K562 (cell line): ENCODE measurements around the gene CNTN5. TPM values are rescaled to one million over a fixed set of nuclear protein-coding genes. Genes with fewer than 3 reads are reported as not detected.

Source experiments
- ATAC-seq: fragments of 200-7000 bp; cut with Tn5 transposase; 3 replicates; pipeline ENCODE4 v1.9.1; 2020; ENCODE audit warnings: moderate library complexity
- BruUV-seq: library from RNA; stranded (reverse); fragments of 400-500 nt; replicated peaks from 2 replicates; lab custom pipeline; 2021; lab: Mats Ljungman, UMichigan
- CTCF ChIA-PET: fragments of 300-600 bp; formaldehyde crosslinking; extraction: SDS; loops from one replicate; lab custom pipeline; 2021; ENCODE audit warnings: low intra/inter-chr PET ratio; lab: Yijun Ruan, JAX
- POLR2A ChIA-PET: fragments of 300-600, 350-650 bp; sonication (Branson Sonifier 250); formaldehyde crosslinking; extraction: SDS; loops from one replicate; lab custom pipeline; 2021; ENCODE audit warnings: antibody characterized with exemption, inconsistent platforms; lab: Yijun Ruan, JAX
- DNase-seq, 4 experiments: peaks; one replicate each; pipeline versions ENCODE4 v3.0.0 to v3.0.0-alpha.2; 2011 to 2018; ENCODE audit warnings: low spot score in 3 of 4, mixed read lengths in 3 of 4; ENCODE audit errors: extremely low read depth in 1 of 4
- FAIRE-seq: peaks from 2 replicates; lab custom pipeline; 2011; peaks lifted over from hg19 to GRCh38; lab: Jason Lieb, UNC
- H2AFZ ChIP-seq: 2 replicates; pipeline ENCODE4 v1.6.0; 2011; ENCODE audit warnings: low read depth, low read length, control low read depth, inconsistent platforms
- H3K27ac ChIP-seq: fragments of 200-600 bp; 3 replicates; pipeline ENCODE4 v1.8.0; 2011; ENCODE audit warnings: low read depth, mild to moderate bottlenecking, control low read depth, inconsistent platforms, low read length, moderate library complexity, mixed read lengths; ENCODE audit errors: extremely low read depth
- H3K27me3 ChIP-seq, 2 experiments: fragments of 300-600 bp in 1 of 2; 2 replicates in 1 of 2; 3 replicates in 1 of 2; pipeline versions ENCODE4 v1.6.0 to v1.8.0; 2011; ENCODE audit warnings: inconsistent platforms in 2 of 2, low read length in 2 of 2, mild to moderate bottlenecking in 1 of 2, mixed read lengths in 1 of 2, moderate library complexity in 1 of 2; ENCODE audit not compliant: control insufficient read depth in 2 of 2, insufficient read depth in 2 of 2
- H3K36me3 ChIP-seq: fragments of 300-600 bp; 3 replicates; pipeline ENCODE4 v1.8.0; 2011; ENCODE audit warnings: mild to moderate bottlenecking, low read length, inconsistent platforms; ENCODE audit not compliant: control insufficient read depth, insufficient read depth
- H3K4me1 ChIP-seq, 2 experiments: fragments of 200-600 bp in 1 of 2; replicated peaks in 1 of 2; 2 replicates in 1 of 2; 3 replicates in 1 of 2; pipeline versions ENCODE4 v1.5.1 to v1.8.0; 2011; ENCODE audit warnings: inconsistent platforms in 2 of 2, low read length in 2 of 2, mild to moderate bottlenecking in 1 of 2, mixed read lengths in 1 of 2, moderate library complexity in 1 of 2; ENCODE audit not compliant: control insufficient read depth in 2 of 2, insufficient read depth in 2 of 2
- H3K4me2 ChIP-seq: 2 replicates; pipeline ENCODE4 v1.6.1; 2011; ENCODE audit warnings: low read length, control low read depth, inconsistent platforms, mixed read lengths; ENCODE audit not compliant: insufficient read depth
- H3K4me3 ChIP-seq: fragments of 200-600 bp; sonication (generic), shearing (Covaris generic); 2 replicates; pipeline ENCODE4 v1.5.1; 2016; ENCODE audit warnings: control low read depth, inconsistent platforms
- H3K79me2 ChIP-seq: fragments of 200-600 bp; 3 replicates; pipeline ENCODE4 v1.8.0; 2011; ENCODE audit warnings: low read length, inconsistent platforms; ENCODE audit not compliant: control insufficient read depth, insufficient read depth
- H3K9ac ChIP-seq, 2 experiments: 2 replicates each; pipeline versions ENCODE4 v1.6.0 to v1.6.1; 2011; ENCODE audit warnings: low read depth in 2 of 2, low read length in 2 of 2, control low read depth in 1 of 2, inconsistent platforms in 1 of 2, mild to moderate bottlenecking in 1 of 2, mixed read lengths in 1 of 2; ENCODE audit not compliant: insufficient read depth in 1 of 2
- H3K9me1 ChIP-seq: one replicate; pipeline ENCODE4 v1.6.0; 2011; ENCODE audit warnings: inconsistent platforms, mild to moderate bottlenecking, low read length, moderate library complexity; ENCODE audit not compliant: control insufficient read depth, insufficient read depth
- H3K9me3 ChIP-seq: replicated peaks from 2 replicates; pipeline ENCODE4 v1.5.1; 2011; ENCODE audit warnings: low read depth, low read length, inconsistent platforms; ENCODE audit not compliant: control insufficient read depth, insufficient read depth
- H4K20me1 ChIP-seq: replicated peaks from 2 replicates; pipeline ENCODE4 v1.6.1; 2011; ENCODE audit warnings: low read length, inconsistent platforms, mixed read lengths; ENCODE audit not compliant: control insufficient read depth, insufficient read depth
- CREBBP ChIP-seq: IDR thresholded peaks from one replicate; pipeline ENCODE4 v1.6.1; 2012; ENCODE audit warnings: low read depth, mild to moderate bottlenecking, control low read depth, inconsistent platforms, low read length
- CREM ChIP-seq: IDR thresholded peaks from 2 replicates; pipeline ENCODE4 v1.6.1; 2014; ENCODE audit warnings: antibody characterized with exemption, low read depth
- ELF4 ChIP-seq: fragments of 450-650 bp; formaldehyde crosslinking; IDR thresholded peaks from 2 replicates; pipeline ENCODE4 v1.4.0; 2022; ENCODE audit warnings: missing genetic modification characterization
- GTF2F1 ChIP-seq: IDR thresholded peaks from 2 replicates; pipeline ENCODE4 v1.6.1; 2011; ENCODE audit warnings: low read depth, low read length, improper control_type of control experiment
- HBP1 ChIP-seq: fragments of 450-650 bp; formaldehyde crosslinking; IDR thresholded peaks from 2 replicates; pipeline ENCODE4 v1.4.0; 2022; ENCODE audit warnings: missing genetic modification characterization
- LARP7 ChIP-seq: fragments of 450-650 bp; IDR thresholded peaks from 2 replicates; pipeline ENCODE4 v1.6.1; 2016
- NELFE ChIP-seq: IDR thresholded peaks from 2 replicates; pipeline ENCODE4 v1.6.1; 2011; ENCODE audit warnings: mild to moderate bottlenecking; ENCODE audit not compliant: insufficient read depth, insufficient read length
- ZFPM2 ChIP-seq: fragments of 250-450 bp; sonication (Bioruptor Pico); IDR thresholded peaks from 2 replicates; pipeline ENCODE4 v1.5.1; 2022; ENCODE audit warnings: mild to moderate bottlenecking
- ZSCAN32 ChIP-seq: fragments of 450-650 bp; formaldehyde crosslinking; IDR thresholded peaks from 2 replicates; pipeline ENCODE4 v1.4.0; 2020; ENCODE audit warnings: mild to moderate bottlenecking, moderate library complexity
- WGBS: fragments of 100-300 bp; shearing (Covaris generic); methylation state at CpG from one replicate; pipeline ENCODE4 v1.1.6; 2016; ENCODE audit warnings: low coverage, mixed read lengths; ENCODE audit not compliant: insufficient coverage; ENCODE audit errors: missing lambda C conversion rate; 5-methylcytosine and 5-hydroxymethylcytosine counted together
- in situ Hi-C: fragments of 300-500 bp; cut with MboI; formaldehyde crosslinking; loops from 4 replicates; pipeline ENCODE4 v1.15.0; 2018; ENCODE audit warnings: inconsistent platforms, mixed read lengths
- intact Hi-C: fragments of 100-400 bp; cut with micrococcal nuclease; formaldehyde crosslinking; loops from 2 replicates; pipeline ENCODE4 v1.14.2; 2022
- polyA plus RNA-seq, 8 experiments: library from polyadenylated mRNA; depleted of rRNA in 4 of 8; stranded (reverse) in 5 of 8; unstranded in 3 of 8; fragments of >200 nt; fragmentation: Nextera tagmentation in 2 of 8; fragmentation: Illumina TruSeq in 1 of 8; extraction: Ambion mirVana in 2 of 8; extraction: Trizol in 1 of 8; gene quantifications; 2 replicates each; pipeline versions ENCODE4 v1.2.1 to v1.2.3, GENCODE V29; 2011 to 2014; ENCODE audit warnings: inconsistent platforms in 1 of 8, missing spikeins in 1 of 8
- total RNA-seq, 7 experiments: library from RNA; depleted of rRNA in 6 of 7; stranded (reverse); fragments of >200 nt in 6 of 7; fragmentation: Illumina TruSeq in 2 of 7; extraction: Trizol in 2 of 7; gene quantifications; 2 replicates each; pipeline versions ENCODE4 v1.2.1 to v1.2.3, GENCODE V29; 2011 to 2021; ENCODE audit warnings: low replicate concordance in 1 of 7
- TF ChIP-seq, protein P1 (sequence below): fragments of 450-650 bp; formaldehyde crosslinking; conservative IDR thresholded peaks from 2 replicates; pipeline ENCODE4 v1.4.0; 2022; ENCODE audit warnings: mild to moderate bottlenecking, missing genetic modification characterization
- TF ChIP-seq, protein P2 (sequence below): fragments of 250-450 bp; sonication (Bioruptor Pico); IDR thresholded peaks from 2 replicates; pipeline ENCODE4 v1.5.0; 2020; ENCODE audit warnings: mild to moderate bottlenecking, borderline replicate concordance
- TF ChIP-seq, protein P3 (sequence below): fragments of 450-650 bp; IDR thresholded peaks from 2 replicates; pipeline ENCODE4 v1.6.1; 2016; ENCODE audit warnings: mild to moderate bottlenecking

The CNTN5 gene
- total and polyA plus RNA-seq, 9 of the 15 experiments (the other 6 are each of a cell fraction or from before 2014, with no cell fraction given), result 0.03 TPM; not detected in 8

- H3K9ac ChIP-seq, result no peak overlapping the region
- H2AFZ ChIP-seq, result no peak overlapping the region
- H3K27ac ChIP-seq, result no peak overlapping the region
- intact Hi-C loops (no loop called here), in situ Hi-C loops (no loop called here)
- H3K27me3 ChIP-seq, result no peaks in the 10 kb centered on the region
- 0% methylated on average over 1 of the region's 1 CpG for WGBS
- H3K79me2 ChIP-seq, result no peaks in the 10 kb centered on the region
- no peaks in the 10 kb centered on the region for H3K9me1 ChIP-seq
- FAIRE-seq, result no peak
- H3K4me2 ChIP-seq, result no peak overlapping the region
- no peaks in the 10 kb centered on the region for H3K4me1 ChIP-seq
- ChIA-PET POLR2A (no interaction called here), CTCF (no interaction called here)
- no peak for TF ChIP-seq CREM
- TF ChIP-seq NELFE, result no peak
- TF ChIP-seq, protein P1, sequence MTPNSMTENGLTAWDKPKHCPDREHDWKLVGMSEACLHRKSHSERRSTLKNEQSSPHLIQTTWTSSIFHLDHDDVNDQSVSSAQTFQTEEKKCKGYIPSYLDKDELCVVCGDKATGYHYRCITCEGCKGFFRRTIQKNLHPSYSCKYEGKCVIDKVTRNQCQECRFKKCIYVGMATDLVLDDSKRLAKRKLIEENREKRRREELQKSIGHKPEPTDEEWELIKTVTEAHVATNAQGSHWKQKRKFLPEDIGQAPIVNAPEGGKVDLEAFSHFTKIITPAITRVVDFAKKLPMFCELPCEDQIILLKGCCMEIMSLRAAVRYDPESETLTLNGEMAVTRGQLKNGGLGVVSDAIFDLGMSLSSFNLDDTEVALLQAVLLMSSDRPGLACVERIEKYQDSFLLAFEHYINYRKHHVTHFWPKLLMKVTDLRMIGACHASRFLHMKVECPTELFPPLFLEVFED (CRISPR knock-in tag), result no peak
- TF ChIP-seq ZFPM2 (CRISPR knock-in tag), result no peak
- no peak for TF ChIP-seq ELF4
- TF ChIP-seq LARP7, result no peak
- TF ChIP-seq GTF2F1, result no peak
- no peak for TF ChIP-seq HBP1 (CRISPR knock-in tag)
- TF ChIP-seq ZSCAN32 (CRISPR knock-in tag), result no peak
- TF ChIP-seq, protein P2, sequence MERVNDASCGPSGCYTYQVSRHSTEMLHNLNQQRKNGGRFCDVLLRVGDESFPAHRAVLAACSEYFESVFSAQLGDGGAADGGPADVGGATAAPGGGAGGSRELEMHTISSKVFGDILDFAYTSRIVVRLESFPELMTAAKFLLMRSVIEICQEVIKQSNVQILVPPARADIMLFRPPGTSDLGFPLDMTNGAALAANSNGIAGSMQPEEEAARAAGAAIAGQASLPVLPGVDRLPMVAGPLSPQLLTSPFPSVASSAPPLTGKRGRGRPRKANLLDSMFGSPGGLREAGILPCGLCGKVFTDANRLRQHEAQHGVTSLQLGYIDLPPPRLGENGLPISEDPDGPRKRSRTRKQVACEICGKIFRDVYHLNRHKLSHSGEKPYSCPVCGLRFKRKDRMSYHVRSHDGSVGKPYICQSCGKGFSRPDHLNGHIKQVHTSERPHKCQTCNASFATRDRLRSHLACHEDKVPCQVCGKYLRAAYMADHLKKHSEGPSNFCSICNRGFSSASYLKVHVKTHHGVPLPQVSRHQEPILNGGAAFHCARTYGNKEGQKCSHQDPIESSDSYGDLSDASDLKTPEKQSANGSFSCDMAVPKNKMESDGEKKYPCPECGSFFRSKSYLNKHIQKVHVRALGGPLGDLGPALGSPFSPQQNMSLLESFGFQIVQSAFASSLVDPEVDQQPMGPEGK, result no peak
- no peak for TF ChIP-seq CREBBP
- TF ChIP-seq, protein P3, sequence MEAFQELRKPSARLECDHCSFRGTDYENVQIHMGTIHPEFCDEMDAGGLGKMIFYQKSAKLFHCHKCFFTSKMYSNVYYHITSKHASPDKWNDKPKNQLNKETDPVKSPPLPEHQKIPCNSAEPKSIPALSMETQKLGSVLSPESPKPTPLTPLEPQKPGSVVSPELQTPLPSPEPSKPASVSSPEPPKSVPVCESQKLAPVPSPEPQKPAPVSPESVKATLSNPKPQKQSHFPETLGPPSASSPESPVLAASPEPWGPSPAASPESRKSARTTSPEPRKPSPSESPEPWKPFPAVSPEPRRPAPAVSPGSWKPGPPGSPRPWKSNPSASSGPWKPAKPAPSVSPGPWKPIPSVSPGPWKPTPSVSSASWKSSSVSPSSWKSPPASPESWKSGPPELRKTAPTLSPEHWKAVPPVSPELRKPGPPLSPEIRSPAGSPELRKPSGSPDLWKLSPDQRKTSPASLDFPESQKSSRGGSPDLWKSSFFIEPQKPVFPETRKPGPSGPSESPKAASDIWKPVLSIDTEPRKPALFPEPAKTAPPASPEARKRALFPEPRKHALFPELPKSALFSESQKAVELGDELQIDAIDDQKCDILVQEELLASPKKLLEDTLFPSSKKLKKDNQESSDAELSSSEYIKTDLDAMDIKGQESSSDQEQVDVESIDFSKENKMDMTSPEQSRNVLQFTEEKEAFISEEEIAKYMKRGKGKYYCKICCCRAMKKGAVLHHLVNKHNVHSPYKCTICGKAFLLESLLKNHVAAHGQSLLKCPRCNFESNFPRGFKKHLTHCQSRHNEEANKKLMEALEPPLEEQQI, result no peak
- no peaks in the 10 kb centered on the region for H3K36me3 ChIP-seq
- ATAC-seq, result no peak
- DNase-seq, result no peak
- no peak overlapping the region for H3K4me3 ChIP-seq
- no TSS peak for BruUV-seq
- H3K9me3 ChIP-seq, result no peaks in the 10 kb centered on the region
- H4K20me1 ChIP-seq, result no peaks in the 10 kb centered on the region
Measured at GRCh38 chr11:99682646-99683045, 661.9 kb downstream of the CNTN5 start.
